CD4-positive, alpha-beta T cell treated with Interleukin-17A for 4 hours (primary cell): ENCODE data around the gene REXO4.
A peak's percentile ranks its signal among the peaks of the same experiment; 100 is the strongest.
"Not testable (repeated sequence)": the region's sequence is repeated elsewhere in the genome, so short reads cannot be mapped to it uniquely, and the experiment has no call there.

ENCODE experiments used
- DNase-seq: peaks from one replicate; pipeline ENCODE4 v3.0.0-alpha.2; 2020; ENCODE audit warnings: mixed read lengths

The REXO4 gene

DNA sequence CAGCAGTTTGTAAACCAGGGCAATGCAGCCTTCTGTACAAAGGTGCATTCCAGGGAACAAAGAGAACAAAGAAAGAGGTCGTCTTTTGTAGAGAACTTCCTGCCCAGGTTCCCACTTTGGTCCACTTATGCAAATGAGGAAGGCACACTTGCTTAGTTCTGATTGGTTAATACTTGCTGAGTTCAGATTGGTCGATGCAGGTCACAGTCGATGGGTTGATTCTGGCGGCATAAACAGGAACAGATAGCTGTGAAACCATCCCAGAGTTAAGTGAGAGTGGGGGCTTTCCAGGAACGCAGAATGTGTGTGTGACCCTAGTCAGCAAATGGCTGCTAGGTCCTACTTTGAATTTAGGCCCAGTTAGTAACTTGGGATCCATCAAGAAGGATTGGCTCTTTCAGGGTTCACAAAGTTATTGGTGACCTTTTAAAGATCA, 2.6 kb upstream of the REXO4 start:
- no peak for DNase-seq

DNA sequence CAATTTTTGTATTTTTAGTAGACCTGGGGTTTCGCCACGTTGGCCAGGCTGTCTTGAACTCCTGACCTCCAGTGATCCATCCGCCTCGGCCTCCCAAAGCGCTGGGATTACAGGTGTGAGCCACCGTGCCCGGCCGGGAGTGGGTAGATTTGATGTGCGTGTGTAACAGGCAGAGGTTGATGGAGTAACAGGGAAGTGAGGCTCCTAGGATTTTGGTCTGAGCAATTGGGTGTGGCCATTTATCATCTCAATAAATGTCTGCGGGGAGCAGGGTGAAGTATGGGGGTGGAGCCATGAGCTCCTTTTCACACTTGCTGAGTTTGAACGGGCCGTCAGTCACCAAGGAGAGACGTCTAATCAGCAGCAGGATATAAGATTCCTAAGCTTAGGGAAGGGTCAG, 1.2 kb upstream of the REXO4 start:
- DNase-seq = no peak

DNA sequence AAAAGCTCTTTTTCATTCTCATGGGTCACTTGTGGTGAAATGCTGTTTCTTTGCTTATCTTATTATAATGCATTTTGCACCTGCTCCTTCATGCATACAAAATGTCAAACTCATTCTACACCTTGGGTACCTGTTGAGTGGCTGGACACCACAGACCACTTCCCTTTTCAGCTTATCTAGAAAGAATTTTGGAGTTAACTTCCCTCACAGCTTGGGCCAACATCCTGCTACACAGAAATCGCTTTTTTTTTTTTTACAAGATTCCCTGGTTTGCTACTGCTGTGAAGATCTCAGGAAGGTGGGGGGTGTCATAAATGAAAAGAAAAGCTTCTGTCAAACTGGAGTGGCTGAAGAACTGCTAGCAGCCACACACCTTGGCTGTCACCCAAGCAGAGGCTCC, 2.6 kb downstream of the REXO4 start:
- no peak for DNase-seq

DNA sequence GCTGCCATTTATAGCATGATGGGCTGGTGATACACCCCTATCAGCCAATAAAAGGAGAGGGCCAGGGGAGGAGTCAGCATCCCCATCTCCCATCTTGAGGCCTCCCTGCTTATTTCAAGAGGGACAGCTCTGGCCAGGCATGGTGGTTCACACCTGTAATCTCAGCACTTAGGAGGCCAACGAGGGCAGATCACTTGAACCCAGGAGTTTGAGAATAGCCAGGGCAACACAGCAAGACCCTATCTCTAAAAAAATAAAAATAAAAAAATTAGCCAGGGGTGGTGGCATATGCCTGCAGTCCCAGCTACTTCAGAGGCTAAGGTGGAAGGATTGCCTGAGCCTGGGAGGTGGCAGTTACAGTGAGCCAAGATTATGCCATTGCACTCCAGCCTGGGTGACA, 9.8 kb downstream of the REXO4 start:
- DNase-seq = no peak

DNA sequence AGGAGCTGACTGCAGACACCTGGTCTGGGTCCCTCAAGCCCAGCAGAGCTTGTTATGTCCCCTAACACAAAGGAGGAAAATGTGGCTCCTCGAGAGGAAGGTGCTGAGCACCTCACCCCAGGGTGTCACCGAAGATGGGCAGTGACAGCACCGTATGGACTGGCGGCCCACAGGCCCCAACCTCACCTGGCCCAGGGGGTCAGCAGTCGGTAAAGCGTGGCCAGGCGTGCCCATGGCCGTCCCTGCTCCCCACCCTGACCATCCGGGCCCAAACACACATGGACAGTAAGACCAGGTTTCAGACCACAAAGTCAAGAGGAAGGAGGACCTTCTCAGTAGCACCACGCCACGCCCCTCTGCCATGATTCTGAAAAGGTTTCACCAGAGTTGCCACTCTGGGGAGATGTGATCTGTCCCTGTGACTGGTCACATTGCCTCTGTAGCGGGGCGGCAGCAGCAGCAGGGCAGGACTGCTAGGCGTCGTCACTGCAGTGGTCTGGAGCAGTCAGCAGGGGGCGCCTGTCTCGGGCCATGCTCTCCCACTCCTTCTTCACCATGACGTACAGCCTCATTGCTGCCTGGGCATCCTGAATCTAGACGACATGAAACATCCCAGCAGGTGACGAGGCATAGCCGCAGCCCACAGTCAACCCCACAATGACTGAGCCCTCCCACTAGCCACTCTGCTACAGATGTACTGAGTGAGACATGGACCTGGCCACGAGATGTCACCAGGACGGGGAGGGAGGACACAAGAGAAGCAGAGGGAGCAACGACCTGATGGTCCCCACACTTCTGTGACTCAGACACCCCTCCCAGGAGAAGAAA, 11.1 kb downstream of the REXO4 start:
- peak; percentile 84 for DNase-seq

DNA sequence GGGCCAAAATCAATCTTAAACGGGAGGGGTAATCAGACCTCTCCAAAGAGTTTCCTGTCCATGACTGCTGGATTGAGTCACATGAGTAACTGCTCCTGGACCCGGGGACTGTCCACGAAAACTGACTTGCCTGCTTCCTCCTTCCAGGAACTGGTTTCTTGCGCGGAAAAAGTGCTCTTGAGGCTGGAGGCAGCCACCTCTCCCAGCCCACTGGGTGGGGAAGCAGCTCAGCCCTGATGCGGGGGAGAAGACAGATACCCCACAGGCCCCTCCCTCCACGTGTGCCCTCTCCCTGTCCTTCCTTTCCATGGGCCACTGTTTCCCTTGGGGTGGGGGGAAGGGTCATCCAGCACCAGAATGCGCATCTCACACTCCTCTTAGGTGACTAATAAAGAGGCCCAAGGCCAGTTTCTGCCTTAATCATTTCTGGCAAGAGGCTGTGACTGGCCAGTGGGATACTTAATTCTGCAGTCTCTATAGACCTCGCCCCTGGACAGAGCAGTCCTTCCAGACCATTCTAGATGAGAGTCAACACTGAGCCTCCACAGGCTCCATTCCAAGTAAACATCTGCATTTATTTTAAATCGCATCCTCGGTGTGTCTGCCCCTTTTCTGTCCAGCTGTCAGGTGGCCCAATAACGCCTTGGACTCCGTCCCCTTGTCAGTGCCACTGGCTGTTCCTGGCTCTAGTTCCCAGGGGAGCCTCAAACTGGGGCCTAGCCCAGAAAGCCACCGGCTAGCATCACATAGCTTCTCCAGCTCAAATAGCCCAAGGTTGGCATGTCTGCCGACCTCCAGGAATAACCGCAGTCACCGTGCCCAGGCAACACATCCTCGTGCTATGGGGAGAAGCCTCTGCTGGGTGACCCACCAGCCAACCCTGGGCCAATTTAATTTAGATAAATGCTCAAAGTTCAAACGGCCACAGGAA, 12.0 kb downstream of the REXO4 start:
- no peak for DNase-seq

DNA sequence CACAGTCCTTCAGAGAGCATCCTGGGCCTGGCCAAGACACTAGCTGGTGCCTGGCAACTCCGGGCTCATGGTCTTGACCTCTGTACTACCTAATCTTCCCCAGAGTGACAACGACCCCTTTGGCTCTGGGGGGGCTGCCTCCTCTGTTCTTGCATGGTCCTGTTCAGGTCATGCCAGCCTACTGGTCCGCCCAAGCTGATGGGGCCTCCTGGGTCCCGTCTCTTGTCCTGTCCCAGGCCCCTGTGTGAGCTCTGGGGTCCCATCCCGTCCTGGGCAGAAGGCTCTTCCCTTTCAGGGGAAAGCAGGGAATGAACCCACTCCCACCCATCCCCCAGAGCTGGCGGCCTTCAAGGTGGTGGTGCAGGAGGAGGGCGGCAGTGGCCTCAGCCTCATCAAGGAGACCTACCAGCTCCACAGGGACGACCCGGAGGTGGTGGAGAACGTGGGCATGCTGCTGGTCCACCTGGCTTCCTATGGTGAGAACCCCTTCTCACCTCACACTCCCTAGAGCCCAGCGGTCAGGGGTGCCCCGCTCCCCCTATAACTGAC, 13.3 kb downstream of the REXO4 start:
- no peak for DNase-seq

DNA sequence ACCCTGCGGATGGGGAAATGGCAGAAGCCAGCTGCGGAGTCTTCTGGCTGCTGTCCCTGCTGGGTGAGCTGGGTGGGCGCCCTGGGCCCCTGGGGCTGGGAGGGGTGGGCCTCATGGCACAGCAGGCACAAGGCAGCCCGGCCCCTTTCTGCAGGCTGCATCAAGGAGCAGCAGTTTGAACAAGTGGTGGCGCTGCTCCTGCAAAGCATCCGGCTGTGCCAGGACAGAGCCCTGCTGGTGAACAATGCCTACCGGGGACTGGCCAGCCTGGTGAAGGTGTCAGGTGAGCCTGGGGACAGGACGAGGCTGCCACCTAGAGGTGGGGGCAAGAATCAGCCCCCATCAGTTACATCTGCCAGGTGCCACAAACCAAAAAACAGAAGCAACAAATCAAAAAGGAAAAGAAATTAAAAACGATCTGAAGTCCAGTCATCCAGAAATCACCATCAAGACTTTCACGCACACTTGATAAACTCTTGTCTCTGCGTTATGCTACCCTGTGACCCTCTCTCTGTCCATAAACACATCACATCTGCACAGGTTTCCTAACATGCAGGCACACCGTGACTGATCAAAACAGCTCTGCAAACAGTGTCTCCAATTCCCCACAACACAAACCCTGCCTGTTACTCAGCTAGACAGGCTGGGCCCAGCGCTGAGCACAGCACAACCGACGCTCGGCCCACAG, 13.9 kb downstream of the REXO4 start:
- peak; percentile 77 for DNase-seq

DNA sequence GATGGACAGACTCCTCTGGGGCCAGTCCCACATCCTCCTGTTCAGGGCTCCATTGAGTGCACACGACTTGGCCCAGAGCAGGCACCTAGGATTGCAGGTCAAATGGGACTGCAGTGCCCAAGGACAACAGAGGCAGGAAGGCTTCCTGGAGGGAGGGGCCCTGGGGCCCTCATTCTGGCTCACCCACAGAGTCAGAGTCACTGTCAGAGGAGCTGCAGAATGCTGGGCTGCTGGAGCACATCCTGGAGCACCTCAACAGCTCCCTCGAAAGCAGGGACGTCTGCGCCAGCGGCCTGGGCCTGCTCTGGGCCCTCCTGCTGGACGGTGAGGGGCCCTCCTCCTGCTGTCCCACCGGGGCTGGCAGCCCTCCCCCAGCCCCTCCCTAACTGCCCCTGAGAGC, 15.1 kb downstream of the REXO4 start:
- no peak for DNase-seq

DNA sequence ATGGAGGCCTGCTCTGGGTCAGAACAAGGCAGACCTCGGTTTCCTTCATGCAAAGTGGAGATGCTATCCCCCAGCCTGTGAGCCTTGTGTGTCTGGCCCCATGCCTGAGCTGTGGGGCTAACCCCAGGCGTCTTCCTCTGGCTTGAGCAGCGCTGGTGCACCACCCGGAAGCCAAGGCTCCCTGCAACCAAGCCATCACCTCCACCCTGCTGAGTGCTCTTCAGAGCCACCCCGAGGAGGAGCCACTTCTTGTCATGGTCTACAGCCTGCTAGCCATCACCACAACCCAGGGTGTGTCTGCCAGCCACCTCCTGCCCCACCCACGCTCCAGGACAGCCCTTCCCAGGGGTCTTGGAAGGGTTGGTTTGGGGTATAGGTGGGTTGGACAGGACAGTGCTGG, 16.2 kb downstream of the REXO4 start:
- no peak for DNase-seq

DNA sequence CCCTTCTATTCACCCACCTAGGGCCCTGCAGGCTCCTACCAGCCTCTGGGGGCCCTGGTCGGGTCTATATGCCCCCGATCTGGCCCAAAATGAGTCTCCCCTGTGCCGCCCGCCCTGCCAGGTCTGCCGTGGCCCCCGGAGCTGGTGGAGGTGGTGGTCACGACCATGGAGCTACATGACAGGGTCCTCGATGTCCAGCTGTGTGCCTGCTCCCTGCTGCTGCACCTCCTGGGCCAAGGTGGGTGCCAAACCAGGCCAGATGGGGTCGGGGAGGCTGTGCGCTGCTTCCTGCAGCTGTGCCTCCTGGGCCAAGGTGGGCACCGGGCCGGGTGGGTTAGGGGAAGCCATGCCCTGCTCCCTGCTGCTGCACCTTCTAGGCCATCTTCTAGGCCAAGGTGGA, 17.5 kb downstream of the REXO4 start:
- DNase-seq = no peak

DNA sequence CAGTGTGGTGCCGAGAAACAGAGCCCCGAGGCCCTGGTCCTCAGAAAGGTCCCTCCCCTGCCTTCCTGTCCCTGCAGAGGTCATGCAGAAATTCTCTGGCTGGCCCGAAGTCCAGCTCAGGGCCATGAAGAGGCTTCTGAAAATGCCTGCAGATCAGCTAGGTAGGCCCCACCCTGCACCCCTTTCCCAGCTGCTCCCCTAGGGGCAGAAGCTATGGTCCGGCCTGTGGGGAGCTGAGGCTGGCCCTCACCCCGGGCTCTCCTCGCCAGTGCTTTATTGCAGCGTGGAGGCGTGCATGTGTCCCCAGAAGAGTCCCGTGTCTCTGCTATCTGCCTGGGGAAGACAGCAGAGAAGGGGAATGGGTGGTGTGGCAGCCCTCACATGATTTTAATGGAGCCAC, 19.9 kb downstream of the REXO4 start:
- DNase-seq = no peak

DNA sequence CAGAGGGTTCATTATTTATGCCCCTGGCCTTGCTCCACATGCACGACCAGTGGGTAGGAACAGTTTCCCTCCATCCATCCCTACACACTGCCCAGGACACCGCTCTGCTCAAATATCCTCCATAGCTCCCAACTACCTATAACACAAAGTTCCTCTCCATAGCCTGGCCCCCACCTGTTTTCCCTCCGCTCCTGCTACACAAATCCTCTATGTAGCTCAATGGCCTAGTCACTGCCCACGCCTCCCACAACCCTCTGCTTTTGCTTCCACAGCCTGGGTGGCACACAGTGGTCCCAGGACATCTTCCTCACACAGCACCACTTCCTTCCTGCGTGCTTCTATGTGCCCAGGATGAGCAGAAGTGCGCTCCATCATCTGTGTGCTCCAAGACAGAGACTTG, 20.4 kb downstream of the REXO4 start:
- no peak for DNase-seq

DNA sequence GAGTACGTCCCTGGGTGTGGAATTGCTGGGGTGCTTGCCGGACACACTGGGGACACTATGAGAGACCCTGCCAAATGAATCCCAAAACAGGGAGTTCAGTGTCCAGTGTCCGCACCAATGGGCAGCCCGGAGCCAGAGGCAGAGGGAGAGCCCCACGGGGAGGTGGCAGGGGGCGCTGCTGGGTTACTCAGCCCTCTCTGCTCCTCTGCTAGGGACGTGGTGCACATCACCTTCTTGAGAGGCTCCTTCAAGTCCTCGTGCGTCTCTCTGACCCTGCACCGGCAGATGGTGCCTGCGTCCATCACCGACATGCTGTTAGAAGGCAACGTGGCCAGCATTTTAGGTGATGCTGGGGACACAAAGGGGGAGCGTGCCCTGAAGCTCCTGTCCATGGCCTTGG, 20.9 kb downstream of the REXO4 start:
- no peak for DNase-seq

DNA sequence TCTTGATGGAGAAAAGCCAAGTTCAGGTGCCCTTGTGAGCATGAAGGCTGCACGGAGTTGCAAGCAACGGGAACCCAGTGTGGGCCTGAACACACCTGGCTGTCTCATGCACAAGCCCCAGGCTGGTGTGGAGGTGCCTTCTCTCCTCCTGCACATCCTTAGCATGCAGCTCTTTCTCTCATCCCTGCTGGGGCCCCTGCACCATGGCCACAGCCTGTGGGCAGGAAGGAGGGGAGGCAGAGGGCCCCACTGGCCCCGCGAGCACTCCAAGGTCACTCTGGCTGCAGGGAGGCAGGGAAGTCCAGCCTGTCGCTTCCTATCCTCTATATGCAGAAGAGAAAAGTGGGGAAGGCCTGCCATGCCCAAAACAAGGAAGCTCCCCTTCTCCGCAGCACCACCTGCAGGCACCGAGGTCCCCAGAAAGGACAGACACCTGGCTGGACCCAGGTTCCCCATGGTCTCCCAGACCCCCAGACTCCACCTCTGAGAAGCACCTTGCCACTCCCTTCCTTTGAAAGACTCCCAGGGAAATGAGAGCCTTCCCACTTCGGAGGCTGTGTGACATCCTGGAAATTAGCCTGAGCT, 23.0 kb downstream of the REXO4 start:
- no peak for DNase-seq

DNA sequence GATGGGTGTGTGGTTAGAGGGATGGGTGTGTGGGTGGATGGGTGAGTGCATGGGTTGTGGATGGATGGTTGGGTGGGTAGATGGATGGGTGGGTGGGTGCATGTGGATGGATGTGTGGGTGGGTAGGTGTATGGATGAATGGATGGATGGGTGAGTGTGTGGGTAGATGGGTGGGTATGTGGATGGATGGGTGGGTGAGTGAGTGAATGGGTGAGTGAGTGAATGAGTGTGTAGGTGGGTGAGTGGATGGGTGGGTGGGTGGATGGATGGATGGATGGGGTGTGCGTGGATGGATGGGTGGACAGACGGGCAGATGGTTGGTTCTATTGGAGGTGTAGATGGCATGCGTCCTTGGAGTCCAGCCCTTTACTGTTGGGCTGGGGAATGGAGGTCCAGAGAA, 24.4 kb downstream of the REXO4 start:
- DNase-seq = no peak

DNA sequence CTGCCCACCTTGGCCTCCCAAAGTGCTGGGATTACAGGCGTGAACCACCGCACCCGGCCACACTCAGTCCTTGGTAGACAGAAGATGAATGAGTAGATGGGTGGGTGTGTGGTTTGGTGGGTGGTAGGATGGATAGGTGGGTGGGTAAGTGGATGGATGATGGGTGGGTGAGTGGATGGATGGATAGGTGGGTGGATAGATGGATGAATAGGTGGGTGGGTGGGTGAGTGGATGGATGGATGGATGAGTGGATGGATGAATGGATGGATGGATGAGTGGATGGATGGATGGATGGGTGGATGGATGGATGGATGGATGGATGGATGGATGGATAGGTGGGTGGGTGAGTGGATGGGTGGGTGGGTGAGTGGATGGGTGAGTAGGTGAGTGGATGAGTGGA, 25.5 kb downstream of the REXO4 start:
- not testable (repeated sequence) for DNase-seq

DNA sequence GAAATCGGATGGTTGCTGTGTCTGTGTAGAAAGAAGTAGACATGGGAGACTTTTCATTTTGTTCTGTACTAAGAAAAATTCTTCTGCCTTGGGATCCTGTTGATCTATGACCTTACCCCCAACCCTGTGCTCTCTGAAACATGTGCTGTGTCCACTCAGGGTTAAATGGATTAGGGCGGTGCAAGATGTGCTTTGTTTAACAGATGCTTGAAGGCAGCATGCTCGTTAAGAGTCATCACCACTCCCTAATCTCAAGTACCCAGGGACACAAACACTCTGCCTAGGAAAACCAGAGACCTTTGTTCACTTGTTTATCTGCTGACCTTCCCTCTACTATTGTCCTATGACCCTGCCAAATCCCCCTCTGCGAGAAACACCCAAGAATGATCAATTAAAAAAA, 26.4 kb downstream of the REXO4 start:
- DNase-seq = not testable (repeated sequence)

DNA sequence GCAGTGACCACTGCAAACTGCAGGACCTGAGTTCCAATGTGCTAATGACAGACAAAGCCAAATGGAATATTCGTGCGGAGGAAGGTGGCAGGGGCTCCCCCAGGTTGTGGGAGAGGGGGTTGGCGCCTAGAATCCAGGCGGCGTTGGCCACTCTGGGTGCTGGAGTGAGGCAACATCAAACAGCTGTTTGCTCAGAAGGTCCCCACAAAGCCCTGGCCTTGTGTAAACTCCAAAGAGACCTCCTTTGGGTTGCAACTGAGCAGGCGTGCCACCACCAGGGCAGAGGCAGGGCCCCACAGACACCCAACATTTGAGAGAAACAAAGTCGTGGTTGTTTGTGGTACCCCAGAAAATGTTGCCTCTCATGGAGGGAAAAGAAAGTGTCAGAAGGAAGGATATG, 27.1 kb downstream of the REXO4 start:
- no peak for DNase-seq

DNA sequence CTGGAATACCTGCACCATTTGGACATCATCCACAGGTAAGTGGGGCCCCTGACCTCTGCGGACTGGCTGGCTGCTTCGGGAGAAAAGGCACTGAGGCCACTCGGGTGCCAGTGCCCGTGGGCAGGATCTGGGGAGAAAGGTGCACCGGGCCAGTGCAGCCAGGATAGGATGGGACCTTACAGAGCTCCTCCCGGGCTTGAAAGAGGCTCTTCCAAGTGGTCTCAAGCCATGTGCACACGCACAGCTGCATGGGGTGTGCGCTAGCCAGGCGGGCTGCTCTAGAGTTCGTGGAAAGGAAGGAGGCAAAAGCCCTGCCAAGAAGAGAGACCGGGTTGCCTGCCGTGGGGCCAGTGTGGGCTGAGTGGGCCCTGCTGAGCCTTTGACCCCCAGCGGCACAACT, 28.2 kb downstream of the REXO4 start:
- no peak for DNase-seq

DNA sequence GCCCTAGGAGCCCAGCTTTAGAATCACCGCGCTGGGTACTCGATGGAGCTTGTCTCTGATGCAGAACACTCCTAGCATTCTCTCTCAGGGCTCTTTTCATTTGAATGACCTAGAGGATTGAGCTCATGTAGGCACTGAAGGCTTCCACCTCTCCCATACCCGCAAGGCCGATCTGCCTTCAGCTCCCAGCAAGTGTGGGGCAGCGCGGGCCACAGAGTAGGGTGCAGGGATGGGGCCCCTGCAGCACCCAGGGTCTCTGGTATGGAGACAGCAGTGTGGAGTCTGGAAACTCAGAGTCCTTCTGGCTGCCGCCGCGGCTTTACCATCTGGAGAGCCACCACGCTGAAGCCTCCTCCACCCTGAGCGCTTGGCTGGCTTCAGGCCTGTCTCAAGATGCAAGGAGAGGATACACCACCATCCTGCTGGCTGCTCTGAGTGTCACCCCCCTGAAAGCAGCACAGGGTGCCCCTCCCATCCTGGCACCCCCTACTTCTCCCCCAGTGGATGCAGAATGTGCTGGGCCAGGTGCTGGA, 28.7 kb downstream of the REXO4 start:
- DNase-seq = no peak

DNA sequence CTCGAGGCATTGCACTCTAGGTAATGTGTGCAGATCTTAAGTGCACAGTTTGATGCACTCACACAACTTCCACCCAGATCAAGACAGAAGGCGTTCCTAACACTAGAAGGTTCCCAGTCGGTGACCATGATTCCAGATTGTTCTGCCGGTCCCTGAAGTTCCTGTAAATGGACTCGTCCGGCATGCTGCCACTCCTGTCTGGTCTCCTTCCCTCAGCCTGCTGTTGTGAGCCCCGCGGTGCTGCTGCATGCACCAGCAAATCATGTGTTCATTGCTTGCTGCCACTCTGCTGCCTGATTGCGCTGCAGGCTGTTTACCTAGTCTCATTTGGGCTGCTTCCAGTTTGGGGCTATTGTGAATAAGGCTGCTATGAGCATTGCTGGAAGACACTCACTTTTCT, 30.1 kb downstream of the REXO4 start:
- DNase-seq = no peak

DNA sequence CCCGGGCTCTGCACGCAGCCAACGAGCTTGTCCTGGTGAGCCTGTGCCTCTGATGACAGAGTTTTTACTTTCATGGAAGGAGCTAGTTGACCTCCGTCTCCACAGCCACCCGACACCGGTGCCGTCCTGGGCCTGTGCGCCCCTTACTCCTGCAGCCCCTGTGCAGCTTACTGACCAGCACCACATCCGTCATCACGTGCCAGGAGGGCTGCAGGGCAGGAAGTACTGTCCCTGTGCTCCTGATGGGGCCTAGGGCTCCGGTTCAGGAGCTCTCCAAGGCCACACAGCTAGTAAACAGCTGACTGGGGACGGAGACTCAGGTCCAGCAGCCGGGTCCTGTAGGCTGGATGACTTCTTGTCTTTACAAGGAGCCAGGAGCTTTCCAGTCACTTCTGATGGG, 31.5 kb downstream of the REXO4 start:
- DNase-seq = no peak
